ENCODE data around the gene CDC42EP4. TPM values are rescaled to one million over a fixed set of nuclear protein-coding genes. Genes with fewer than 3 reads are reported as not detected.

CDC42EP4 gene, protein sequence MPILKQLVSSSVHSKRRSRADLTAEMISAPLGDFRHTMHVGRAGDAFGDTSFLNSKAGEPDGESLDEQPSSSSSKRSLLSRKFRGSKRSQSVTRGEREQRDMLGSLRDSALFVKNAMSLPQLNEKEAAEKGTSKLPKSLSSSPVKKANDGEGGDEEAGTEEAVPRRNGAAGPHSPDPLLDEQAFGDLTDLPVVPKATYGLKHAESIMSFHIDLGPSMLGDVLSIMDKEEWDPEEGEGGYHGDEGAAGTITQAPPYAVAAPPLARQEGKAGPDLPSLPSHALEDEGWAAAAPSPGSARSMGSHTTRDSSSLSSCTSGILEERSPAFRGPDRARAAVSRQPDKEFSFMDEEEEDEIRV
- 18.6 and 56.2 TPM in 2 replicates for total RNA-seq

DNA sequence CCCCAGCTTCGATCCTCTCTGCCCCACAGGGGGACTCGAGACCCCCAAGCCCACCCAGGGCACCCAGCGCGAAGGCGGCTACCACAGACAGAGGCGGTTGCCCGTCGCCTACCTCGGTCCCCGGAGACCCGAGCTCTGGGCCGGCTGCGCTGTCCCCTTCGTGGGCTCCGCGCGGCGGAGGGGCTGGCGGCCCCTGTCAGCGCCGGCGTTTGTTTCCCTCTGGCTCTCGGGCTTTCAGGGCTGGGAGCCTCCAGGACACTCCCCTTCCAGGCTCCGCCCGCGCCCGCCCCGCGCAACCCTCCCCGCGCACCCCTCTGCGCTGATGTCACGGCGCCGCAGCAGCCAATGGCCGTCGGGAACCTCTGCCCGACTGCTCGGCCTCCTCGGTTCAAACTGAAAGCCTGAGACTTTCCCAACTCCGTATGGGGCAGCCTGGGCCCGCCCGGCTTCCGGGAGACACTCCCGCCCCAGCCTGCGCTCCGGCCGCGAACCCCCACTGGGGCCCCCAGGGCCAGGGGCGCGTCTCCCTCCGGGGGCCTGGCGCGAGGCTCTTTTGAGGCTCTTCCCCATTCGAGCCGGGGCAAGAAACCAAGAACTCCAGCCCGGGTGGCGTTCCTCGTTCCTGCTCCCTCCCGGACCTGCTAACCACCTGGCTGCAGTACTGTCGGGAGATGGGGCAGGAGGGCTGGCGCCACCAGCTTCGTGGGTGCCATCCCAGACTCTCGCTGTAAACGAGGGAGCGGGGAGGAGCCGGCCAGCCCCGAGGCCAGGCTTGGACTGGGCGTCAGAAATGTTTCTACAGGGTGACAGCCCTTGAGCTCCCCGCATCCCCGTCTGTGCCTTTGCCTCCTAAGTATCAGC is at the start of gene CDC42EP4:
CDC42EP4 (minus strand) TSS at position 221 of the 861 bp plus-strand sequence. CDS start 25,501 bp downstream, outside the sequence.

DNA sequence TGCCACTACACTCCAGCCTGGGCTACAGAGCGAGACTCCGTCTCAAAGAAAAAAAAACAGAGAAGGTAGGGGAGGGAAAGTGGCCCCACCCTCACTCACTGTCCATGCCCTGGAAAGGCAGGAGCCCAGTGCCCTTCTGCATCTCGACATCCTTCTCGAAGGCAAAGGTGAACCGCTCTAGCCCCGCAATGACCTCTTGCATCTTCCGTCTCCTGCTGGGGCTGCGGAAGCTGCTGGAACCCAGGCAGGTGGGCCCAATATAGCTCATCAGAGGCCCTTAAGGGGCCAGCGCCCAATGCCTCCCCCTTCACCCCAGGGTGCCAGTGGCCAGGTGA is 50.2 kb downstream of the CDC42EP4 start, which contains the start of gene CPSF4L:
CPSF4L (minus strand) TSS at position 264 of the 335 bp plus-strand sequence; CDS start at position 202, 62 bp downstream.

Other genes with a start within 250 kb of the CDC42EP4 start
- gene SLC39A11, start 219.3 kb downstream of the CDC42EP4 start, total RNA-seq = 26.3 and 31.6 TPM in 2 replicates
- under 0.01 and 0.28 TPM in 2 replicates for gene SSTR2, start 147.0 kb downstream of the CDC42EP4 start, total RNA-seq
- 15.0 and 17.5 TPM in 2 replicates for gene COG1, start 118.9 kb downstream of the CDC42EP4 start, total RNA-seq
- 0.28 TPM in 1 of 2 replicates, not detected in the other for gene CPSF4L, start 50.1 kb downstream of the CDC42EP4 start, total RNA-seq